ENCODE data around the gene RBMS3.

Gene RBMS3

GRCh38 chr3:29279286-29279685, 1.6 kb upstream of the RBMS3 start:
- DNase-seq = no peak

- DNase-seq = no peak
Measured at GRCh38 chr3:29279806-29280205, 1.1 kb upstream of the RBMS3 start.

GRCh38 chr3:29281094-29281343, 148 bp downstream of the RBMS3 start:
- no peak for DNase-seq

GRCh38 chr3:29281344-29282241, 722 bp downstream of the RBMS3 start:
- DNase-seq = no peak

GRCh38 chr3:29282427-29283230, 1.8 kb downstream of the RBMS3 start:
- no peak for DNase-seq

GRCh38 chr3:29283231-29284119, 2.6 kb downstream of the RBMS3 start:
- DNase-seq = no peak

- DNase-seq = no peak
Measured at GRCh38 chr3:29284497-29284896, 3.6 kb downstream of the RBMS3 start.

- no peak for DNase-seq
Measured at GRCh38 chr3:29285471-29286071, 4.7 kb downstream of the RBMS3 start.

GRCh38 chr3:29286478-29287240, 5.8 kb downstream of the RBMS3 start:
- DNase-seq = no peak

- DNase-seq = no peak
Measured at GRCh38 chr3:29290596-29290995, 9.7 kb downstream of the RBMS3 start.

- DNase-seq = no peak
Measured at GRCh38 chr3:29291260-29291981, 10.6 kb downstream of the RBMS3 start.

- no peak for DNase-seq
Measured at GRCh38 chr3:29291982-29292363, 11.1 kb downstream of the RBMS3 start.

GRCh38 chr3:29293421-29293820, 12.6 kb downstream of the RBMS3 start:
- DNase-seq = no peak

GRCh38 chr3:29297998-29298397, 17.1 kb downstream of the RBMS3 start:
- no peak for DNase-seq

- no peak for DNase-seq
Measured at GRCh38 chr3:29301332-29302019, 20.6 kb downstream of the RBMS3 start.

- no peak for DNase-seq
Measured at GRCh38 chr3:29302619-29303018, 21.7 kb downstream of the RBMS3 start.

- no peak for DNase-seq
Measured at GRCh38 chr3:29307295-29307694, 26.4 kb downstream of the RBMS3 start.

GRCh38 chr3:29310865-29311264, 30.0 kb downstream of the RBMS3 start:
- no peak for DNase-seq

- no peak for DNase-seq
Measured at GRCh38 chr3:29311795-29312194, 30.9 kb downstream of the RBMS3 start.

- no peak for DNase-seq
Measured at GRCh38 chr3:29312395-29312794, 31.5 kb downstream of the RBMS3 start.

GRCh38 chr3:29312960-29313452, 32.1 kb downstream of the RBMS3 start:
- DNase-seq = no peak
